GM13976 (cell line): ENCODE data around the gene STAMBPL1.

Experiments
- DNase-seq: peaks from one replicate; pipeline ENCODE4 v3.0.0; 2012; ENCODE audit warnings: low spot score
- CTCF ChIP-seq: IDR thresholded peaks from 2 replicates; pipeline ENCODE4 v1.5.1; 2012; ENCODE audit warnings: borderline replicate concordance, mild to moderate bottlenecking; ENCODE audit not compliant: insufficient read depth; ENCODE audit errors: extremely low read depth, missing control alignments, control extremely low read depth
- in situ Hi-C: fragments of 300-500 bp; cut with MboI; formaldehyde crosslinking; loops from one replicate; pipeline ENCODE4 v1.12.0; 2022; ENCODE audit warnings: low sequenced_read_pairs, mixed read lengths, inconsistent platforms; ENCODE audit not compliant: unreplicated experiment

Gene STAMBPL1

GRCh38 chr10:88879534-88880281, at the start of gene STAMBPL1:
Gene STAMBPL1 (plus strand): TSS chr10:88880245. CDS start chr10:88901709, 21,464 bp downstream.
- in situ Hi-C loops, result no loop called here
- no peak for DNase-seq
- TF ChIP-seq CTCF, result no peak

DNA sequence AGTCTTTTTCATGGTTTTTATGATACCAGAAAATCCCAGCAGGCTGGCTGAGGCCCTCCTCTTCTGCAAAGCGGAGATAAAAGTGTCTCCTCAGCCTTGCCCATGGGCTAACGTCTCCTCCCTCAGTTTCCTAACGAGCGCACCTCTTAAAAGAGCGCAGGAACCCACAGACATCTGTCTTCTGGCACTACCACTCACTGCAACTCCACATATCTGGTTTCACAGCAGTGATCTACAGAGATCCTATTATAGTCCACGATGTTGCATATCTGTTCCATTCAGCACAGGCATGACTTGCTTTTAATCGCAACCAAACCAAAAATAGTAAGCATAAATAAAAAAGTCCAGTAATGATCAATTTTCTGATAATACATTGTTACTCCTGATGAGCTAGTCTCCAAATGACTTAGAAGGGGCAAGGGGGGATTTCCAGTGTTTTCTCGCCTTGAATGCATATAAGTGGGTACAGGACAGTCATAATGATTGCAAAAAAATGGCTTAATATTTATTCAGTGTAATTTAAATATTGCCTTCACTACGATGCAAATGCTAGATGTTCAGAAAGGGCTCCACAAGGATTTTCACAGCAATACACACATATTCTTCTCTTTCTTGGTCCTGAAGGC, 49.3 kb upstream of the STAMBPL1 start:
- no peak for TF ChIP-seq CTCF
- DNase-seq, result no peak
- in situ Hi-C loops, result loop anchor here (10.0 kb wide), 1 partner anchor 384 kb away; no protein-coding TSS in a partner anchor

DNA sequence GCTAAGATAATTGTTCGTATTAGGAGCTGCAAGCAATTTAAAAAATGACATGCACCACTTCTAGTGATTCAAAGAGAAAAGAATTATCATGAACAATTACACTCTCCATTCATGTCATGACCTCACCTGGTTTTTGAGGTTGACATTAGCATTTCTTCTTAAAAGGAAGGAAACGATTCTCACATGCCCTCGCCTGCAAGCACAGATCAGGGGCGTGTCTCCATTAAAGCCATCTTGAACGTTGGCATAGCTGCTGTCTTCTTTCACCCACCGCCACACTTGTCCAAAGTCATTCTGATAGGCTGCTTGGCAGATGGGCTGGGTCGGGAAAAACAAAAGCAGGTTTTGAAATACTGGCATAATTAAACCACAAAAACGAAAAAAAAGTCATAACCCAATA, 48.3 kb upstream of the STAMBPL1 start:
- in situ Hi-C loops, result loop anchor here (10.0 kb wide), 1 partner anchor 383 kb away; no protein-coding TSS in a partner anchor
- TF ChIP-seq CTCF, result no peak
- no peak for DNase-seq

DNA sequence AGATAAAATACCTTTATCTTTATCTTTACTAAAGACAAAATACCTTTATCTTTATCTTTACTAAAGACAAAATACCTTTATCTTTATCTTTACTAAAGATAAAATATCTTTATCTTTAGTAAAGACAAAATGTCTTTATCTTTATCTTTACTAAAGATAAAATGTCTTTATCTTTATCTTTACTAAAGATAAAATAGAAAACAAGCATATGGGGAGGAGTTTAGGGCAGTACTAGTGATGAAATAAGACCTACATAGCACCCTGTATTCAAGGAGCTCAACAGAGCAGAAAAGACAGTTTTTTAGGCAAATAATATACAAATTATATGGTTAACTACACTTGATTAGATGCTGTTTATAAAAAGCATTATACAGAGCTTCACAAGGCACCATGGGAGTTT, 47.7 kb upstream of the STAMBPL1 start:
- DNase-seq, result no peak
- in situ Hi-C loops, result loop anchor here (10.0 kb wide), 1 partner anchor 382 kb away; no protein-coding TSS in a partner anchor
- TF ChIP-seq CTCF, result no peak

DNA sequence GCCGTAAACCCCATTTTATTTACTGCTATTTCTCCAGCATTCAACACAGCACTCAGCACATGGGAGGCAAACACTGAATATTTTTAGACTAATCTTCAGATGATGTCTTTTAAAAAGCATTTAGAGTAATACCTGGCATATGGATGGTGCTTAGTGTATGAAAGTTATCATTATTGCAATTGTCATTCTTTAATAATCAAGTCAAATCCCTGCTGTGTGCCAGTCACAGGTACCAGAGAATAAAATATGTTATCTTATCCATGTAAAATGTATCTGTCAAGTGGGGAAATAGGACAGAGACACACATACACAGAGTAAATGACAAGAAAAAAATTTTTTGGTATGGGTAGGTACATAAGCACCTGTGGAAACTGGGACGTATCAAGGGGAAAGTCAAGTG, 46.9 kb upstream of the STAMBPL1 start:
- DNase-seq, result no peak
- TF ChIP-seq CTCF, result no peak
- in situ Hi-C loops, result loop anchor here (10.0 kb wide), 1 partner anchor 382 kb away; no protein-coding TSS in a partner anchor

DNA sequence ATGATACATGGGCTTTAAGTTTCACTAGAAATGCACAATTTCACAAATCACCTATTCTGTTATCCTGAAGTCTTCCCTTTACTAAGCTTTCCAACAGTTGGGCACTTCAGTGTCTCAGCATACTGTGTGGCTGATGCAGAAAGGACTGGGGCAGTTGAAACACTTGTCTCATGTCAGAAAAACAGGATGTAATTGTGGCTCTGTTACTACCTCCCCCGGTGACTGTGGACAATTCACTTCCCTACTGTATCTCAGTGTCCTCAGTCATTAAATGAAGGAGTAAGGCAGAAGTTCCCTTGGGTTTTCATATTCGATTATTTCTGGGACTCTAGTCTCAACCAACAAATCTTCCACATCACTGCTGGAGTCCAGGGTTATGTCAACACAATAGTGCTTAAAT, 46.3 kb upstream of the STAMBPL1 start:
- TF ChIP-seq CTCF, result no peak
- in situ Hi-C loops, result loop anchor here (10.0 kb wide), 1 partner anchor 381 kb away; no protein-coding TSS in a partner anchor

More for the DNA sequence above, 46.3 kb upstream of the STAMBPL1 start:
- no peak for DNase-seq
